GM18519 (cell line): ENCODE measurements around the gene KRTAP4-8.
"Not testable (repeated sequence)": the region's sequence is repeated elsewhere in the genome, so short reads cannot be mapped to it uniquely, and the experiment has no call there.

Source experiments
- ATAC-seq: cut with Tn5 transposase; IDR thresholded peaks from one replicate; pipeline ENCODE4 v1.9.1; 2021; ENCODE audit warnings: mild to moderate bottlenecking, moderate library complexity; ENCODE audit not compliant: unreplicated experiment, low FRiP score

KRTAP4-8 gene

GRCh38 chr17:41067281-41067680, 30.7 kb downstream of the KRTAP4-8 start:
- no peak for ATAC-seq

DNA sequence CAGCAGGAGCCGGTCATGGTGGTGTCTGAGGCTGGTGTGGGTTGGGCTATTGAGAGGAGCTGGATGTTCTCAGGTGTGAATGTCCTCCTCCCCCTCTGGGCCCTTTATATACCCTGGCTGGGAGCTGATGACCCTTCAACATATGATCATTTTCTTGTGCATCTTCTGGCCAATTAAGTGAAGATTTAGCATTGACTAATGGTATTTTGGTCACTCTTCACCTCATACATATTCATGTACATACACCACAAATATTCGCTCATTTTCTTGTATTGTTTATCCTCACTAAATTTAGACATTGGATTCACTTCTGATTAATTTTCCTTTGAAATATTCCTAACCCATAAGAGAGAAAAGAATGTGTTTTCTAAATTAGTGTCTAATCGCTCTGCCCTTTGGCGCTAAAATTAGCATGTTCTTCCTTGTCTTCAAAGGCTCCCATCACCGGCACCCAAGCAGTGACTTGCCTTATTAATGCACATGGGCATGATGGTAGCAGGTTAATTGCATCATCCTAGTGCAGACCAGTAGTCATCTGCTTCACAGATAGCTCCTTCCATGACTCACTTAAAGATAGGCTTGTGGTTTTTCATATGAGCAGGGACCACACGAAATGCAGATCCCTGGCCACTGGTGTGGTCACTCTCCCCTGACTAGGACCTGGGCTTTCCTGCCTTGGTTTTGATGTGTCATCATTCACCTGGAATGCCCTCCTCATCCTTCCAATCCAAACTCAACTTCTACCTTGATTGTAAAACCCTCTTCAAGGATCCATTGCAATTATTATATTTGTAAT, 31.9 kb downstream of the KRTAP4-8 start, which contains the start of gene KRTAP2-4:
Gene KRTAP2-4 (minus strand): TSS at position 51 of the 796 bp plus-strand sequence. CDS start 34 bp downstream, at position 17.
- no peak for ATAC-seq

- not testable (repeated sequence) for ATAC-seq
These were observed 32.8 kb downstream of the KRTAP4-8 start for GRCh38 chr17:41065016-41065689.

DNA sequence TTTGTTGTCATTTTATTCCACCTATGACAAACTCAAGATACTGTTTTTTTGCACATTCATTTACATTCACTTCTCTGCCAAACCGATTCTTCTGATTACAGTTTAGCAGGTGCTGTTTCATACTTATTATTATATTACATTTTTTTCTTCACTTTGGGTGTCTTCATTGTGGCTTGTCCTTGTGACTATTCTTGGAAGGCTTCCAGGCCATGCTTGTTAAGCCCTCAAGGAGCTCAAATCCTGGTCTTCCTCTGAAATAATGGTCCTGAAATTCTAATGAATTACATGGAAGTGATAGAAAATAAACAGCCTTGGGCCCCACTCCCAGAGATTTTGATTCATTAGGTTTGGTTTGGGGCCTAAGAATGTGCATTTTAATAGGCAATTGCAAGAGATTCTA, 33.6 kb downstream of the KRTAP4-8 start:
- ATAC-seq = no peak

- ATAC-seq = no peak
These were observed 34.5 kb downstream of the KRTAP4-8 start for GRCh38 chr17:41063449-41063848.

DNA sequence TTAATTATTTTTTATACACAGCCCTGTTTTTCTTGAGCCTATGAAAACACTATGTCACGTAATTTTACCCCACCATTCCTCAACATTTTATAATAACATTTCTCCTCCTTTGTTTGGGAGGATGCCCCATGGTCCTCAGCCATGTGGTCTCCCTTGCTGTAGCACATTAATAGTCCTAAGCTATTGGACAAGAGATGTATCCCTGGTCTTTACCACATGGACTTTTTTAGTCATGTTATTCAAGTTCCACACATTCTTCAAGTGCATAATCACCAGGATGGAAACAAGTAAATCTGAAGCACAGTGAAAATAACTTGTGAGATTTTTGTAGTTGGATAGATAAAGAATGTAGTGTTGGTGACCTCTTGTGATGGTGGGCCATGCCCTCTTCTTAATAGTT, 36.0 kb downstream of the KRTAP4-8 start:
- ATAC-seq = no peak

DNA sequence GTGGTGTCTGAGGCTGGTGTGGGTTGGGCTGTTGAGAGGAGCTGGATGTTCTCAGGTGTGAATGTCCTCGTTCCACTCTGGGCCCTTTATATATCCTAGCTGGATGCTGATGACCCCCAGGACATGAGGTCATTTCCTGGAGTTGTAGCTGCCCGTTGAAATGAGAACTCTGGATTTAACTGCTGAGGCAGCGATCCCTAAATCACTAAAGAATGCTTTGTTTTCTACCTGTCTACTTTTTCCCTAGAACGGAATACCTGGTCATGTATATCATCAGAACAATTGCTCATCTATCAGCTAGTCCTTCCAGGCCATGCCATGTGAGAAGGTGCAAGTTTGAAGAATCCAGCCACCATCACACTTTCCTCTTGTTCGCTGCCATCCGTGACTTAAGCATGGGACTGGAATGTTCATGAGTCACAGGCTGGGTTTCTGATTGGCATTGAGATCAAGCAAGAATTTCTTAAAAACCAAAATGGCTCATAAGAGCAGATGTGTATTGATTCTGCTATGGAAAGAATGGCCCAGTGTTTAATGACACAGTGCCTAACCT, 37.8 kb downstream of the KRTAP4-8 start, which contains the start of gene KRTAP2-3:
Gene KRTAP2-3 (minus strand): TSS at position 63 of the 553 bp plus-strand sequence. CDS start 64 bp downstream, outside the sequence.
- no peak for ATAC-seq

GRCh38 chr17:41059276-41060051, 38.5 kb downstream of the KRTAP4-8 start:
- not testable (repeated sequence) for ATAC-seq

DNA sequence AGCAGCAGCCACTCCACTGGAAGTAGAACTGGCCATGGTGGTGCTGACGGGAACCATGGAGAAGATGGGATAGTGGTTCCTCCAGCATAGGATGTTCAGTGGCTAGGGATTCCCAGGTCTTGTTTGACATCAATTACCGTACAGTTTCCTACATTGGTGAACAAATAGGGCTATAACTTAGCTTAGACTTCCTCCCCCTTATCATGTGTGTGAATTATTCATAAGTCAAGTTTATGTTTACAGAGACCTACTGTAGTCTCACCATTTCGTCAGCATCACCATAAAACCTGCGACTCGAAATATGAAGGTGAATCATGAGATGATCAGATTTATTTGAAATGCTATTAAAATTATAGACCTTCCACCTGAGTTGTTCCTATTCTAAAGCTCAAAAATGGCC, 39.2 kb downstream of the KRTAP4-8 start:
- no peak for ATAC-seq

- ATAC-seq = no peak
These were observed 40.4 kb downstream of the KRTAP4-8 start for GRCh38 chr17:41057547-41057946.

DNA sequence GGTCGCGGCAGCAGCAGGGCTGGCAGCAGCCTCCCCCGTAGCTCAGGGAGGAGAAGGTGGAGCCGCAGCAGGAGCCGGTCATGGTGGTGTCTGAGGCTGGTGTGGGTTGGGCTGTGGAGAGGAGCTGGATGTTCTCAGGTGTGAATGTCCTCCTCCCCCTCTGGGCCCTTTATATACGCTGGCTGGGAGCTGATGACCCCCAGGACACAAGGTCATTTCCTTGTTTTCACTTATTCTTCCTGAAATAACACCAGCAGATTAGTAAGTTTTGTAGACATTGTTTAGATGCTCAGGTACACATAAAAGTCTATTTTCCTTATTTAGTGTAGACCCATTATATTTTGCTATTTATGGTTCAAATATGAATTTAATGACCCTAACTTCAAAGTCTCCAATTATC, 42.8 kb downstream of the KRTAP4-8 start, which contains the start of gene KRTAP2-2:
Gene KRTAP2-2 (minus strand): TSS at position 101 of the 400 bp plus-strand sequence. CDS start 19 bp downstream, at position 82.
- ATAC-seq = not testable (repeated sequence)

DNA sequence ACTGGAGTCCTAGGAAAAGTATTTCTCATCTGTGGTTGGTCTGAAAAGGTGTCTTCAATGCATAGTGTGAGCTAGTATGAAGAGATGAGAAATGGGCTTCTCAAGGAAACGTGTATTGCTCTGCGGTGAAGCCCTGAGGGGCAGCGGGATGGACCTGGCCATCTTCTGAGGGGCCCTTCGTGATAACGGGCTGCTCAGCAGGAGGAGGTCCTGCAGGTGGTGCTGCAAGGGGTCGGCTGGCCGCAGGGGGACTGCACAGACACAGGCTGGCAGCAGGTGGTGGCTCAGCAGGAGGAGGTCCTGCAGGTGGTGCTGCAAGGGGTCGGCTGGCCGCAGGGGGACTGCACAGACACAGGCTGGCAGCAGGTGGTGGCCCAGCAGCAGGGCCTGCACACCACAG, 43.4 kb downstream of the KRTAP4-8 start:
- ATAC-seq = not testable (repeated sequence)

GRCh38 chr17:41054025-41054424, 43.9 kb downstream of the KRTAP4-8 start:
- no peak for ATAC-seq

DNA sequence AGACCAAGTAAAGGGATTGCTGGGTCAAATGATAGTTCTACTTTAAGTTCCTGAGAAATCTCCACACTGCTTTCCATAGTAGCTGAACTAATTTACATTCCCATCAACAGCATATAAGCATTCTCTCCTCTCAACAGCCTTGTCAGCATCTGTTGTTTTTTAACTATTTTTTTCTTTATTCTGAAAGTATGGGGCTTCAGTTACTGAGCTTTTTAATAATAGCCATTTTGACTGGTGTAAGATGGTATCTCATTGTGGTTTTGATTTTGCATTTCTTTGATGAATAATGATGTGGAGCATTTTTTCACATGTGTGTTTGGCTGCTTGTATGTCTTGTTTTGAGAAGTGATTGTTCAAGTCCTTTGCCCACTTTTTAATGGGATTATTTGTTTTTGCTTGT, 45.4 kb downstream of the KRTAP4-8 start:
- no peak for ATAC-seq

DNA sequence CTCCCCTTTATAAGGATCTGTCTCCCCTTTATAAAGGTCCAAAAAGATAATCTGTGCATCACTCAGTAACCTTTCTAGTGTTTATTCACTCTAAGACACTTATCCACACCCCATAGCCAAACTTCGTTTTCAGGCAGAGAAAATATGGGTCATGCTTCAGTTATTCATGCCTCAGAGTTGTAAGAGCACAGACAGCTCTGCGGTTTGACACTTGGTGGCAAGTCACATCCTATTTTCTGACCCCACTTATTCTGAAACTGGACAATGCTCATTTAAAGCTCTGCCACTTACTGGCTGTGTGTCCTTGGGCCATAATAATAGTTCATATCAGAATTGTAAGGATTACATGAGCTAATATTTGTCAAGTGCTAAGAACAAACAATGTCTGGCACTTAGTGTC, 48.8 kb downstream of the KRTAP4-8 start:
- ATAC-seq = no peak

DNA sequence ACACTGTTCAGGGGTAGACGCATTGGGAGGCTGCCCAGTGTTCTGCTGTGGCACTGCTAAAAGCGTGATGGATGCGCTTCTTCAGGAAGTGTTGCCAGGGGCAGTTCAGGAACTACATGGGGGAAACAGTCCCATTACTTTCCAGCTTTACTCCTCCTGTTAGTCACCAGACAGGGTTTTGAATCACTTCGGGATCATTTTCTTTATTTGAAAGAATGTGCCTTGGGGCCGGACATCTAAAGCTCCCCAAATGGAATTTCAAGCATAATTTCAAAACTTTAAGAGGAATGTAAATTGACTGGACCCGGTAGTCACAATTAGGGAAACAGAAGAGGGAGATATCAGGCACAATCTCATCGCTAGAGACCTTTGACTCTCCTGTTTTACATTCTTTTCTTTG, 49.5 kb downstream of the KRTAP4-8 start:
- ATAC-seq = no peak
